ENCODE data around the gene SNED1.

The SNED1 gene

GRCh38 chr2:241136661-241137260 is 138.3 kb downstream of the SNED1 start:
- DNase-seq: no peak

GRCh38 chr2:241137276-241138190 is 139.1 kb downstream of the SNED1 start:
- no peak for DNase-seq

- DNase-seq: no peak
Measured at GRCh38 chr2:241138471-241138870, 140.1 kb downstream of the SNED1 start.

- DNase-seq: no peak
Measured at GRCh38 chr2:241139531-241140444, 141.4 kb downstream of the SNED1 start.

GRCh38 chr2:241140445-241140840 is 142.0 kb downstream of the SNED1 start:
- no peak for DNase-seq

GRCh38 chr2:241141214-241141770 is 142.9 kb downstream of the SNED1 start:
- DNase-seq: no peak

- no peak for DNase-seq
Measured at GRCh38 chr2:241142063-241142462, 143.6 kb downstream of the SNED1 start.

- no peak for DNase-seq
Measured at GRCh38 chr2:241142593-241142992, 144.2 kb downstream of the SNED1 start.

All from DMS 273 treated with DMSO at 0.1 percent for 48 hours (cell line).